ENCODE measurements around the gene MAML2. TPM values are rescaled to one million over a fixed set of nuclear protein-coding genes. Genes with fewer than 3 reads are reported as not detected.

Gene MAML2
- total and polyA plus RNA-seq, 9 of the 15 experiments (the other 6 are each of a cell fraction or from before 2014, with no cell fraction given) = 0.79 to 6.8 (median 4.8) TPM

- TF ChIP-seq, protein P1, sequence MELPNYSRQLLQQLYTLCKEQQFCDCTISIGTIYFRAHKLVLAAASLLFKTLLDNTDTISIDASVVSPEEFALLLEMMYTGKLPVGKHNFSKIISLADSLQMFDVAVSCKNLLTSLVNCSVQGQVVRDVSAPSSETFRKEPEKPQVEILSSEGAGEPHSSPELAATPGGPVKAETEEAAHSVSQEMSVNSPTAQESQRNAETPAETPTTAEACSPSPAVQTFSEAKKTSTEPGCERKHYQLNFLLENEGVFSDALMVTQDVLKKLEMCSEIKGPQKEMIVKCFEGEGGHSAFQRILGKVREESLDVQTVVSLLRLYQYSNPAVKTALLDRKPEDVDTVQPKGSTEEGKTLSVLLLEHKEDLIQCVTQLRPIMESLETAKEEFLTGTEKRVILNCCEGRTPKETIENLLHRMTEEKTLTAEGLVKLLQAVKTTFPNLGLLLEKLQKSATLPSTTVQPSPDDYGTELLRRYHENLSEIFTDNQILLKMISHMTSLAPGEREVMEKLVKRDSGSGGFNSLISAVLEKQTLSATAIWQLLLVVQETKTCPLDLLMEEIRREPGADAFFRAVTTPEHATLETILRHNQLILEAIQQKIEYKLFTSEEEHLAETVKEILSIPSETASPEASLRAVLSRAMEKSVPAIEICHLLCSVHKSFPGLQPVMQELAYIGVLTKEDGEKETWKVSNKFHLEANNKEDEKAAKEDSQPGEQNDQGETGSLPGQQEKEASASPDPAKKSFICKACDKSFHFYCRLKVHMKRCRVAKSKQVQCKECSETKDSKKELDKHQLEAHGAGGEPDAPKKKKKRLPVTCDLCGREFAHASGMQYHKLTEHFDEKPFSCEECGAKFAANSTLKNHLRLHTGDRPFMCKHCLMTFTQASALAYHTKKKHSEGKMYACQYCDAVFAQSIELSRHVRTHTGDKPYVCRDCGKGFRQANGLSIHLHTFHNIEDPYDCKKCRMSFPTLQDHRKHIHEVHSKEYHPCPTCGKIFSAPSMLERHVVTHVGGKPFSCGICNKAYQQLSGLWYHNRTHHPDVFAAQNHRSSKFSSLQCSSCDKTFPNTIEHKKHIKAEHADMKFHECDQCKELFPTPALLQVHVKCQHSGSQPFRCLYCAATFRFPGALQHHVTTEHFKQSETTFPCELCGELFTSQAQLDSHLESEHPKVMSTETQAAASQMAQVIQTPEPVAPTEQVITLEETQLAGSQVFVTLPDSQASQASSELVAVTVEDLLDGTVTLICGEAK (IDR thresholded peaks at IDR 0.05) = no peak
- TF ChIP-seq, protein P1 (CRISPR knock-in tag; IDR thresholded peaks at IDR 0.05) = no peak
- TF ChIP-seq DIDO1 (tag; IDR thresholded peaks at IDR 0.05; ENCODE audit: low read depth) (no peak), KDM1A (IDR thresholded peaks at IDR 0.05) (peak; percentile 11 to 34; a peak in 2 of 4 replicates), NFYB (IDR thresholded peaks at IDR 0.05; ENCODE audit: extremely low read depth, insufficient read length) (no peak), MEF2A (IDR thresholded peaks at IDR 0.05; ENCODE audit: control insufficient read depth, low read depth, low read length) (no peak), FOXA3 (CRISPR knock-in tag; conservative IDR thresholded peaks at IDR 0.05 in 1 of 2, IDR thresholded peaks at IDR 0.05 in 1 of 2) (peak in 1 of 2 experiments; percentile 60; a peak in 2 of 4 replicates), KAT2B (IDR thresholded peaks at IDR 0.05; ENCODE audit: low read depth, low read length) (no peak), ZNF165 (CRISPR knock-in tag; IDR thresholded peaks at IDR 0.05; ENCODE audit: borderline replicate concordance) (no peak), TRIM25 (IDR thresholded peaks at IDR 0.05; ENCODE audit: borderline replicate concordance) (no peak), PTTG1 (tag; IDR thresholded peaks at IDR 0.05; ENCODE audit: low read depth) (no peak), ZSCAN32 (CRISPR knock-in tag; IDR thresholded peaks at IDR 0.05) (no peak), ZNF699 (CRISPR knock-in tag; IDR thresholded peaks at IDR 0.05; ENCODE audit: insufficient replicate concordance) (no peak)
These were observed 135.2 kb downstream of the MAML2 start (continued) for GRCh38 chr11:96207459-96208449.

All from K562 (cell line).